HG03097 (cell line): ENCODE data around the gene CHCHD6.

Experiments used
- ATAC-seq: cut with Tn5 transposase; IDR thresholded peaks from one replicate; pipeline ENCODE4 v1.9.1; 2021; ENCODE audit not compliant: unreplicated experiment, low FRiP score

Gene CHCHD6

GRCh38 chr3:126985132-126985985, 281.3 kb downstream of the CHCHD6 start:
- ATAC-seq: no peak

- no peak for ATAC-seq
Measured at GRCh38 chr3:126986001-126986400, 282.0 kb downstream of the CHCHD6 start.

- ATAC-seq: no peak
Measured at GRCh38 chr3:126987129-126987528, 283.1 kb downstream of the CHCHD6 start.

GRCh38 chr3:126987596-126987995, 283.6 kb downstream of the CHCHD6 start:
- no peak for ATAC-seq

GRCh38 chr3:126988451-126989021, 284.5 kb downstream of the CHCHD6 start:
- no peak for ATAC-seq

GRCh38 chr3:126989316-126990023, 285.4 kb downstream of the CHCHD6 start:
- no peak for ATAC-seq

- no peak for ATAC-seq
Measured at GRCh38 chr3:126990024-126990700, 286.1 kb downstream of the CHCHD6 start.

- no peak for ATAC-seq
Measured at GRCh38 chr3:126990890-126991289, 286.9 kb downstream of the CHCHD6 start.

GRCh38 chr3:126991366-126992200, 287.5 kb downstream of the CHCHD6 start:
- ATAC-seq: no peak

GRCh38 chr3:126992216-126992615, 288.2 kb downstream of the CHCHD6 start:
- no peak for ATAC-seq

GRCh38 chr3:126992776-126993175, 288.7 kb downstream of the CHCHD6 start:
- no peak for ATAC-seq

GRCh38 chr3:126993436-126993835, 289.4 kb downstream of the CHCHD6 start:
- no peak for ATAC-seq

- ATAC-seq: no peak
Measured at GRCh38 chr3:126994661-126995245, 290.7 kb downstream of the CHCHD6 start.

GRCh38 chr3:126995254-126995780, 291.3 kb downstream of the CHCHD6 start:
- ATAC-seq: no peak

- ATAC-seq: no peak
Measured at GRCh38 chr3:126995926-126996512, 292.0 kb downstream of the CHCHD6 start.

GRCh38 chr3:126996905-126997304, 292.9 kb downstream of the CHCHD6 start:
- ATAC-seq: no peak

GRCh38 chr3:126997455-126998038, 293.5 kb downstream of the CHCHD6 start:
- ATAC-seq: no peak

- no peak for ATAC-seq
Measured at GRCh38 chr3:126998320-126998719, 294.3 kb downstream of the CHCHD6 start.

- no peak for ATAC-seq
Measured at GRCh38 chr3:126998728-126999127, 294.7 kb downstream of the CHCHD6 start.
